Ishikawa (cell line): Measurements from ENCODE around the gene ANKUB1.

Source experiments
- CEBPB ChIP-seq: IDR thresholded peaks from 2 replicates; pipeline ENCODE4 v1.6.1; 2012
- CREB1 ChIP-seq: IDR thresholded peaks from 2 replicates; pipeline ENCODE4 v1.6.1; 2012; ENCODE audit warnings: low read depth
- EGR1 ChIP-seq: IDR thresholded peaks from 2 replicates; pipeline ENCODE4 v1.6.1; 2012
- EP300 ChIP-seq: IDR thresholded peaks from 2 replicates; pipeline ENCODE4 v1.6.1; 2012; ENCODE audit warnings: borderline replicate concordance
- FOXM1 ChIP-seq: IDR thresholded peaks from 2 replicates; pipeline ENCODE4 v1.6.1; 2012; ENCODE audit warnings: low read depth, borderline replicate concordance
- NFIC ChIP-seq: IDR thresholded peaks from 2 replicates; pipeline ENCODE4 v1.6.1; 2012
- RAD21 ChIP-seq: IDR thresholded peaks from 2 replicates; pipeline ENCODE4 v1.6.1; 2012; ENCODE audit warnings: low read depth
- TAF1 ChIP-seq: IDR thresholded peaks from 2 replicates; pipeline ENCODE4 v1.6.1; 2012; ENCODE audit warnings: low read depth, mild to moderate bottlenecking
- TCF12 ChIP-seq: IDR thresholded peaks from 2 replicates; pipeline ENCODE4 v1.6.1; 2012; ENCODE audit warnings: low read depth
- TEAD4 ChIP-seq: IDR thresholded peaks from 2 replicates; pipeline ENCODE4 v1.6.1; 2012
- YY1 ChIP-seq: IDR thresholded peaks from 2 replicates; pipeline ENCODE4 v1.6.1; 2012; ENCODE audit warnings: low read depth
- ZBTB7A ChIP-seq: IDR thresholded peaks from 2 replicates; pipeline ENCODE4 v1.6.1; 2012; ENCODE audit warnings: low read depth
- TF ChIP-seq, protein P1 (sequence below): IDR thresholded peaks from 2 replicates; pipeline ENCODE4 v1.6.1; 2012; ENCODE audit warnings: low read depth, mild to moderate bottlenecking
- TF ChIP-seq, protein P2 (sequence below): IDR thresholded peaks from 2 replicates; pipeline ENCODE4 v1.6.1; 2012
- TF ChIP-seq, protein P3 (sequence below): IDR thresholded peaks from 2 replicates; pipeline ENCODE4 v1.6.1; 2012

ANKUB1 gene

DNA sequence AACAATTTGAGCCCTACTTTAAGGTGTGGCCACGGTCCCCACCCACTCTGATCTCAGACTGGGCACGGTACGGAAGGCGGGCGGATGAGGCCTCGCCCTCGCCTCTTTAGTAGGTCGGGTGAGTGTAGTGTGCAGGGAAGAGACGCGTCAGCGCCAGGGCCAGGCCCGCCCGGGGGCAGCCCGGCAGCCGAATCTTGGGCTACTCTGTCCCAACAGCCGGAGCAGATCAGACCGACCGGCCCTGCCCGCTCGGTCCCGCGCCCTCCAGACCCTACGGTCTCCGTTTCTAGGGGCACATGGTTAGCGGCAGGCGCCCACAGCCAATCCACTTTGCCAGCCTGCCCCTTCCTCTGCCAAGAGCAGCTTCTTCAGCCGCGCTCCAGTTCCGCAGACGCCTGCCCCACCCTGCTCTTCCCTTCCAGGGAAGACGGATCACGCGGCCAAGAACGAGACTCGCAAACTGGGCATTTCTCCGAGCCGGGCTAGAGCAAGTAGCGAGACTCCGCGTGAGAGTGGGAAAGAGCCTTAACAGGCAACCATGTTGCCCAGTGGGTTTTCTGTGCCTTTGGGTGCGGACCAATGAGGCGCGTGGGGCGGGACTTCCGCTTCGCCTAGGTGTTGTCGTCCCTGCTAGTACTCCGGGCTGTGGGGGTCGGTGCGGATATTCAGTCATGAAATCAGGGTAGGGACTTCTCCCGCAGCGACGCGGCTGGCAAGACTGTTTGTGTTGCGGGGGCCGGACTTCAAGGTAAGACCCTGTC, 20.4 kb upstream of the ANKUB1 start, which contains the start of gene RNF13:
RNF13 (plus strand) TSS at position 610 of the 761 bp plus-strand sequence. CDS start 32,812 bp downstream, outside the sequence.
- TF ChIP-seq CEBPB = no peak
- TF ChIP-seq, protein P1, sequence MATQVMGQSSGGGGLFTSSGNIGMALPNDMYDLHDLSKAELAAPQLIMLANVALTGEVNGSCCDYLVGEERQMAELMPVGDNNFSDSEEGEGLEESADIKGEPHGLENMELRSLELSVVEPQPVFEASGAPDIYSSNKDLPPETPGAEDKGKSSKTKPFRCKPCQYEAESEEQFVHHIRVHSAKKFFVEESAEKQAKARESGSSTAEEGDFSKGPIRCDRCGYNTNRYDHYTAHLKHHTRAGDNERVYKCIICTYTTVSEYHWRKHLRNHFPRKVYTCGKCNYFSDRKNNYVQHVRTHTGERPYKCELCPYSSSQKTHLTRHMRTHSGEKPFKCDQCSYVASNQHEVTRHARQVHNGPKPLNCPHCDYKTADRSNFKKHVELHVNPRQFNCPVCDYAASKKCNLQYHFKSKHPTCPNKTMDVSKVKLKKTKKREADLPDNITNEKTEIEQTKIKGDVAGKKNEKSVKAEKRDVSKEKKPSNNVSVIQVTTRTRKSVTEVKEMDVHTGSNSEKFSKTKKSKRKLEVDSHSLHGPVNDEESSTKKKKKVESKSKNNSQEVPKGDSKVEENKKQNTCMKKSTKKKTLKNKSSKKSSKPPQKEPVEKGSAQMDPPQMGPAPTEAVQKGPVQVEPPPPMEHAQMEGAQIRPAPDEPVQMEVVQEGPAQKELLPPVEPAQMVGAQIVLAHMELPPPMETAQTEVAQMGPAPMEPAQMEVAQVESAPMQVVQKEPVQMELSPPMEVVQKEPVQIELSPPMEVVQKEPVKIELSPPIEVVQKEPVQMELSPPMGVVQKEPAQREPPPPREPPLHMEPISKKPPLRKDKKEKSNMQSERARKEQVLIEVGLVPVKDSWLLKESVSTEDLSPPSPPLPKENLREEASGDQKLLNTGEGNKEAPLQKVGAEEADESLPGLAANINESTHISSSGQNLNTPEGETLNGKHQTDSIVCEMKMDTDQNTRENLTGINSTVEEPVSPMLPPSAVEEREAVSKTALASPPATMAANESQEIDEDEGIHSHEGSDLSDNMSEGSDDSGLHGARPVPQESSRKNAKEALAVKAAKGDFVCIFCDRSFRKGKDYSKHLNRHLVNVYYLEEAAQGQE = no peak
- TF ChIP-seq EP300 = no peak
- no peak for TF ChIP-seq CREB1
- TF ChIP-seq ZBTB7A = no peak
- TF ChIP-seq TCF12 = peak; percentile 56
- TF ChIP-seq RAD21 = no peak
- peak; percentile 62 for TF ChIP-seq YY1
- TF ChIP-seq TEAD4 = no peak
- TF ChIP-seq TAF1 = peak; percentile 57; the same call in 1 of the 2 replicates
- no peak; the same call in 1 of the 2 replicates for TF ChIP-seq NFIC
- TF ChIP-seq FOXM1 = no peak
- no peak for TF ChIP-seq EGR1
- TF ChIP-seq, protein P2, sequence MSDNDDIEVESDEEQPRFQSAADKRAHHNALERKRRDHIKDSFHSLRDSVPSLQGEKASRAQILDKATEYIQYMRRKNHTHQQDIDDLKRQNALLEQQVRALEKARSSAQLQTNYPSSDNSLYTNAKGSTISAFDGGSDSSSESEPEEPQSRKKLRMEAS = peak; percentile 89
- TF ChIP-seq, protein P3, sequence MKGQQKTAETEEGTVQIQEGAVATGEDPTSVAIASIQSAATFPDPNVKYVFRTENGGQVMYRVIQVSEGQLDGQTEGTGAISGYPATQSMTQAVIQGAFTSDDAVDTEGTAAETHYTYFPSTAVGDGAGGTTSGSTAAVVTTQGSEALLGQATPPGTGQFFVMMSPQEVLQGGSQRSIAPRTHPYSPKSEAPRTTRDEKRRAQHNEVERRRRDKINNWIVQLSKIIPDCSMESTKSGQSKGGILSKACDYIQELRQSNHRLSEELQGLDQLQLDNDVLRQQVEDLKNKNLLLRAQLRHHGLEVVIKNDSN = peak; percentile 21; the same call in 1 of the 2 replicates

DNA sequence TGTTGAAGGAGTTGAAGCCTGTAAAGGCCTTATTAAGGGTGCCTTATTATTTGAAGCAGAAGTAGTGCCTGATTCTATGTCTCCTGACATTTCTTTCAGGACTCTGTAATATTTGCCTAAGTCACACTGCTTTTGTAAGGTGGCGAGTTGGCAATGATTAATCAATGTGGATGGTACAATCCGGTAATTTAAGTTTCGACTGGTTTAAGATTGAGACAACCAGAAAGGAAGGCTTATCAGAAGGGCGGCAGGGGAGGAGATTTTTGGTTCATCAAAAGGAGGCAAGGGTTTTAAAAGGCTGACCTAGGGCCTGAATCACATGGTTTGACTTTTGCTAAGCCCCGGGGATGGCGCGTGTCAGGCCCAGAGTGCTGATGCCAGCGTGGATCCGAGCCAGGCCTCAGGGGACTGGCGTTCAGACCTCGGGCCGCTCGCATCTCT, 19.8 kb upstream of the ANKUB1 start:
- TF ChIP-seq CEBPB = no peak
- TF ChIP-seq TEAD4 = no peak
- TF ChIP-seq TCF12 = no peak
- no peak for TF ChIP-seq ZBTB7A
- no peak for TF ChIP-seq TAF1
- TF ChIP-seq, protein P1 = no peak
- TF ChIP-seq EGR1 = no peak
- no peak; the same call in 1 of the 2 replicates for TF ChIP-seq NFIC
- no peak for TF ChIP-seq RAD21
- TF ChIP-seq, protein P2 = no peak
- TF ChIP-seq, protein P3 = no peak
- TF ChIP-seq FOXM1 = no peak
- TF ChIP-seq YY1 = no peak
- TF ChIP-seq EP300 = no peak
- no peak for TF ChIP-seq CREB1

DNA sequence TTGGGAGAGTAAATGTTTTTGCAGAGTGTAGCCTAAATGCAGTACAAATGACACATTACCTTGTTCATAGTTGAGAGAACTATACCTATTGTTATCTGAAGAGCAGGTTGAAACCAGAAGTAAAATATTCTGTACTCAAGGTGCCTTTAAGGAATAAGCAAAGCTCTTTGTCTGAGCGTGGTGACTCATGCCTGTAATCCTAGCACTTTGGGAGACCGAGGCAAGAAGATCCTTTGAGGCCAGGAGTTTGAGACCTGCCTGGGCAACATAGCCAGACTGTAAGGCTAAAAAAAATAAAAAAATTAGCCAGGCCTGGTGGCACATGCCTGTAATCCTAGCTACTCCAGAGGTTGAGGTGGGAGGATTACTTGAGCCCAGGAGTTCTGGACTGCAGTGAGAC, 18.5 kb upstream of the ANKUB1 start:
- TF ChIP-seq TCF12 = no peak
- no peak for TF ChIP-seq FOXM1
- TF ChIP-seq, protein P2 = no peak
- no peak for TF ChIP-seq EP300
- no peak for TF ChIP-seq RAD21
- no peak for TF ChIP-seq YY1
- no peak for TF ChIP-seq EGR1
- TF ChIP-seq, protein P3 = no peak
- TF ChIP-seq ZBTB7A = no peak
- no peak for TF ChIP-seq CEBPB

DNA sequence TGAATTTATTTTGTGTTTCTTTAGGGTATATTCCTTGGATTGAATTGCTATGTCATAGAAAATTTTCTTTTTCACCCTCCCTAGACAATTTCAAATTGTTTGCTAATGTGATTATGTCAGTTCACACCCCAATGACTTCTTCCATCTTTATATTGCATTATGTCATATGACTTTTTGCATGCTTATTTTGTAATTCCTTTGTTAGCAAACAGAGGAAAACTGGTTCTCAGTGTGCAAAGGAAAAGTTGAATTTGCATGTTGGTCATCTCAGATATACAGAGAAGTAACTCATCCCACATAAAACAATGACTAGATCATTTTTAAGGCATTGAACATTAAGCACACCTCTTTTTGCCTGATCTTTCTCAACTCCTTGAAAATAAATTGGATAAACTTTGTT, 17.3 kb upstream of the ANKUB1 start:
- TF ChIP-seq TCF12 = no peak
- no peak for TF ChIP-seq RAD21
- no peak for TF ChIP-seq CEBPB
- TF ChIP-seq FOXM1 = no peak
- TF ChIP-seq, protein P3 = no peak
- TF ChIP-seq TAF1 = no peak
- TF ChIP-seq NFIC = no peak
- no peak for TF ChIP-seq EP300
- TF ChIP-seq, protein P1 = no peak
- TF ChIP-seq TEAD4 = no peak
- no peak for TF ChIP-seq YY1
- no peak for TF ChIP-seq CREB1
